ENCODE data around the gene EEF1AKMT4.

EEF1AKMT4 gene

GRCh38 chr3:184234671-184235380 lies 14.6 kb upstream of the EEF1AKMT4 start:
- FAIRE-seq (no peak), DNase-seq (ENCODE audit: insufficient read length, low spot score) (no peak)

GRCh38 chr3:184235381-184236032 lies 14.0 kb upstream of the EEF1AKMT4 start:
- TF ChIP-seq POLR2A (IDR thresholded peaks at IDR 0.05; ENCODE audit: low read depth, low read length): no peak
- no peak for TF ChIP-seq SPI1 (IDR thresholded peaks at IDR 0.05; ENCODE audit: low read depth, low read length)
- no peak for TF ChIP-seq PAX5 (IDR thresholded peaks at IDR 0.05; ENCODE audit: insufficient read depth, low read length, severe bottlenecking)
- TF ChIP-seq TAF1 (IDR thresholded peaks at IDR 0.05; ENCODE audit: low read depth, low read length): no peak
- TF ChIP-seq POLR2AphosphoS5 (IDR thresholded peaks at IDR 0.05; ENCODE audit: low read depth, low read length): no peak
- TF ChIP-seq POU2F2 (IDR thresholded peaks at IDR 0.05; ENCODE audit: low read depth, low read length): no peak
- FAIRE-seq (no peak), DNase-seq (ENCODE audit: insufficient read length, low spot score) (no peak)

More at GRCh38 chr3:184234671-184235380, 14.6 kb upstream of the EEF1AKMT4 start:
- TF ChIP-seq SPI1 (IDR thresholded peaks at IDR 0.05; ENCODE audit: low read depth, low read length) (no peak), POLR2AphosphoS5 (IDR thresholded peaks at IDR 0.05; ENCODE audit: low read depth, low read length) (no peak), POLR2A (IDR thresholded peaks at IDR 0.05; ENCODE audit: low read depth, low read length) (no peak), TAF1 (IDR thresholded peaks at IDR 0.05; ENCODE audit: low read depth, low read length) (no peak), PAX5 (IDR thresholded peaks at IDR 0.05; ENCODE audit: insufficient read depth, low read length, severe bottlenecking) (no peak), POU2F2 (IDR thresholded peaks at IDR 0.05; ENCODE audit: low read depth, low read length) (no peak)

- TF ChIP-seq POLR2AphosphoS5 (IDR thresholded peaks at IDR 0.05; ENCODE audit: low read depth, low read length): no peak
- TF ChIP-seq TAF1 (IDR thresholded peaks at IDR 0.05; ENCODE audit: low read depth, low read length): no peak
- no peak for TF ChIP-seq PAX5 (IDR thresholded peaks at IDR 0.05; ENCODE audit: insufficient read depth, low read length, severe bottlenecking)
- TF ChIP-seq POLR2A (IDR thresholded peaks at IDR 0.05; ENCODE audit: low read depth, low read length): no peak
- no peak for TF ChIP-seq SPI1 (IDR thresholded peaks at IDR 0.05; ENCODE audit: low read depth, low read length)
- no peak for TF ChIP-seq POU2F2 (IDR thresholded peaks at IDR 0.05; ENCODE audit: low read depth, low read length)
- no peak for DNase-seq (ENCODE audit: insufficient read length, low spot score)
- FAIRE-seq: no peak
These were observed 13.4 kb upstream of the EEF1AKMT4 start for GRCh38 chr3:184236033-184236410.

GRCh38 chr3:184236636-184237035 lies 12.8 kb upstream of the EEF1AKMT4 start:
- TF ChIP-seq SPI1 (IDR thresholded peaks at IDR 0.05; ENCODE audit: low read depth, low read length) (no peak), TAF1 (IDR thresholded peaks at IDR 0.05; ENCODE audit: low read depth, low read length) (no peak)
- FAIRE-seq: no peak
- no peak for DNase-seq (ENCODE audit: insufficient read length, low spot score)

- DNase-seq (ENCODE audit: insufficient read length, low spot score) (no peak), FAIRE-seq (no peak)
- no peak for TF ChIP-seq POU2F2 (IDR thresholded peaks at IDR 0.05; ENCODE audit: low read depth, low read length)
- TF ChIP-seq TAF1 (IDR thresholded peaks at IDR 0.05; ENCODE audit: low read depth, low read length): no peak
- TF ChIP-seq SPI1 (IDR thresholded peaks at IDR 0.05; ENCODE audit: low read depth, low read length): no peak
- TF ChIP-seq POLR2AphosphoS5 (IDR thresholded peaks at IDR 0.05; ENCODE audit: low read depth, low read length): no peak
- no peak for TF ChIP-seq POLR2A (IDR thresholded peaks at IDR 0.05; ENCODE audit: low read depth, low read length)
- TF ChIP-seq PAX5 (IDR thresholded peaks at IDR 0.05; ENCODE audit: insufficient read depth, low read length, severe bottlenecking): no peak
These were observed 12.3 kb upstream of the EEF1AKMT4 start for GRCh38 chr3:184237211-184237610.

- TF ChIP-seq POU2F2 (IDR thresholded peaks at IDR 0.05; ENCODE audit: low read depth, low read length): no peak
- TF ChIP-seq PAX5 (IDR thresholded peaks at IDR 0.05; ENCODE audit: insufficient read depth, low read length, severe bottlenecking): no peak
- no peak for FAIRE-seq
- DNase-seq (ENCODE audit: insufficient read length, low spot score): no peak
These were observed 11.7 kb upstream of the EEF1AKMT4 start for GRCh38 chr3:184237807-184238206.

GRCh38 chr3:184238246-184238818 lies 11.1 kb upstream of the EEF1AKMT4 start:
- no peak for DNase-seq (ENCODE audit: insufficient read length, low spot score)
- no peak for FAIRE-seq
- TF ChIP-seq POU2F2 (IDR thresholded peaks at IDR 0.05; ENCODE audit: low read depth, low read length) (no peak), SPI1 (IDR thresholded peaks at IDR 0.05; ENCODE audit: low read depth, low read length) (no peak), TAF1 (IDR thresholded peaks at IDR 0.05; ENCODE audit: low read depth, low read length) (no peak), PAX5 (IDR thresholded peaks at IDR 0.05; ENCODE audit: insufficient read depth, low read length, severe bottlenecking) (no peak), POLR2AphosphoS5 (IDR thresholded peaks at IDR 0.05; ENCODE audit: low read depth, low read length) (no peak), POLR2A (IDR thresholded peaks at IDR 0.05; ENCODE audit: low read depth, low read length) (no peak)

GRCh38 chr3:184239221-184239620 lies 10.3 kb upstream of the EEF1AKMT4 start:
- no peak for TF ChIP-seq TAF1 (IDR thresholded peaks at IDR 0.05; ENCODE audit: low read depth, low read length)
- TF ChIP-seq POU2F2 (IDR thresholded peaks at IDR 0.05; ENCODE audit: low read depth, low read length): no peak
- TF ChIP-seq POLR2AphosphoS5 (IDR thresholded peaks at IDR 0.05; ENCODE audit: low read depth, low read length): no peak
- no peak for TF ChIP-seq POLR2A (IDR thresholded peaks at IDR 0.05; ENCODE audit: low read depth, low read length)
- TF ChIP-seq PAX5 (IDR thresholded peaks at IDR 0.05; ENCODE audit: insufficient read depth, low read length, severe bottlenecking): no peak
- TF ChIP-seq SPI1 (IDR thresholded peaks at IDR 0.05; ENCODE audit: low read depth, low read length): no peak
- DNase-seq (ENCODE audit: insufficient read length, low spot score) (no peak), FAIRE-seq (no peak)

GRCh38 chr3:184239708-184240107 lies 9.8 kb upstream of the EEF1AKMT4 start:
- FAIRE-seq: no peak
- no peak for DNase-seq (ENCODE audit: insufficient read length, low spot score)
- TF ChIP-seq POU2F2 (IDR thresholded peaks at IDR 0.05; ENCODE audit: low read depth, low read length) (no peak), SPI1 (IDR thresholded peaks at IDR 0.05; ENCODE audit: low read depth, low read length) (no peak), POLR2A (IDR thresholded peaks at IDR 0.05; ENCODE audit: low read depth, low read length) (no peak), PAX5 (IDR thresholded peaks at IDR 0.05; ENCODE audit: insufficient read depth, low read length, severe bottlenecking) (no peak), TAF1 (IDR thresholded peaks at IDR 0.05; ENCODE audit: low read depth, low read length) (no peak), POLR2AphosphoS5 (IDR thresholded peaks at IDR 0.05; ENCODE audit: low read depth, low read length) (no peak)
